ENCODE measurements around the gene DLG2. TPM values are rescaled to one million over a fixed set of nuclear protein-coding genes. Genes with fewer than 3 reads are reported as not detected.

DLG2 gene
- polyA plus RNA-seq, 6 donors from 2014 or later = 0.93 to 2.4 (median 1.3) TPM

- no peak overlapping the region for H3K27ac Mint-ChIP-seq
- DNase-seq (no peak), ATAC-seq (ENCODE audit: low read depth in 2 of 2) (no peak)
- no peaks in the 10 kb centered on the region for H3K4me1 Mint-ChIP-seq
- H3K9me3 Mint-ChIP-seq = peaks cover 0 to 6% (median 4%) of the 10 kb centered on the region in 7 donors
- H3K36me3 Mint-ChIP-seq = no peaks in the 10 kb centered on the region
- no peak overlapping the region for H3K4me3 Mint-ChIP-seq
- no peaks in the 10 kb centered on the region for H3K27me3 Mint-ChIP-seq
Measured at GRCh38 chr11:84837402-84838069, 789.6 kb downstream of the DLG2 start.

DNA sequence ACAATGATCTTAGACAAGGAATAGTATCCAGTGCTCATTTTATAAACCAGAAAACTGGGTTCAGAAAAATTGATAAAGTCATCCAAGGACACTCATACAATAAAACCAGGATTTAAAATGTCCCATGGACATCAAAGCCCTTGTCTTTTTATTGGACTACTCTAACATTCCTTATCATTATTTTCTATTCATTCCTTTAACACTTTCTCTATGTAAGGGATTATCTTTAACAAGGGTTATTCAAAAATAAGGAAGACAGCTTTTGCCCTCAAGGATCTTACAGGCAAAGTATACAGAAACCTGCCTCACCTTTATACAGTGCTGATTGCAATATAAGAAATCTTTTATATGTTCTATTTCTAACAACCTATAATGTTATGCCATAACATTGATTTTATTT lies 790.8 kb downstream of the DLG2 start:
- Mint-ChIP-seq H3K4me1 (no peaks in the 10 kb centered on the region), H3K9me3 (peaks cover 0 to 6% (median 4%) of the 10 kb centered on the region in 7 donors), H3K36me3 (no peaks in the 10 kb centered on the region), H3K27ac (no peak overlapping the region), H3K27me3 (no peaks in the 10 kb centered on the region), H3K4me3 (no peak overlapping the region)
- DNase-seq (no peak), ATAC-seq (ENCODE audit: low read depth in 2 of 2) (no peak)

- ATAC-seq (ENCODE audit: low read depth in 2 of 2) (no peak), DNase-seq (no peak)
- Mint-ChIP-seq H3K9me3 (peaks cover 0 to 4% (median 0%) of the 10 kb centered on the region in 7 donors), H3K36me3 (no peaks in the 10 kb centered on the region), H3K4me1 (no peaks in the 10 kb centered on the region), H3K27ac (no peak overlapping the region), H3K4me3 (no peak overlapping the region), H3K27me3 (no peaks in the 10 kb centered on the region)
Measured at GRCh38 chr11:84833488-84834088, 793.6 kb downstream of the DLG2 start.

- Mint-ChIP-seq H3K27me3 (no peaks in the 10 kb centered on the region), H3K9me3 (peaks cover 0 to 4% (median 0%) of the 10 kb centered on the region in 7 donors), H3K27ac (no peak overlapping the region), H3K4me1 (no peaks in the 10 kb centered on the region), H3K36me3 (no peaks in the 10 kb centered on the region), H3K4me3 (no peak overlapping the region)
- DNase-seq (no peak), ATAC-seq (ENCODE audit: low read depth in 2 of 2) (no peak)
Measured at GRCh38 chr11:84830372-84830771, 796.8 kb downstream of the DLG2 start.

DNA sequence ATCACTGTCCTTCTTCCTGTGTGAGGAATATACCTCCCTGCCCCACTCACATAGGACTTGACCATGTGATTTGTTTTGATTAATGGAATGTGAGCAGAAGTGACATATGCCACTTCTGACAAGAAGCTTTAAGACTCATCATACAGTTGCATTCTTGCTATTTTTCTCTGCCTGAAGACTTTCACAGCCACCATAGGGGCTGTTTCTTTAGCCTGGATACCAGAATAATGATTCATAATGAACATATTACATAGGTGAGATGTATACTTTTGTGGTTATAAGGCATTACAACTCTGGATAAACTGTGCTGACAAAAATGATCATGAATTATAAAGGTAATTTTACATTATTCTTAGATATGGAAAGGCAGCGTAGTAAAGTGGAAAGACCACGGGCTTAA lies 798.0 kb downstream of the DLG2 start:
- no peak for ATAC-seq (ENCODE audit: low read depth in 2 of 2)
- H3K27ac Mint-ChIP-seq = no peak overlapping the region
- no peaks in the 10 kb centered on the region for H3K27me3 Mint-ChIP-seq
- H3K4me1 Mint-ChIP-seq = no peaks in the 10 kb centered on the region
- no peak for DNase-seq
- H3K36me3 Mint-ChIP-seq = no peaks in the 10 kb centered on the region
- H3K9me3 Mint-ChIP-seq = peaks cover 0 to 4% (median 0%) of the 10 kb centered on the region in 7 donors
- H3K4me3 Mint-ChIP-seq = no peak overlapping the region

DNA sequence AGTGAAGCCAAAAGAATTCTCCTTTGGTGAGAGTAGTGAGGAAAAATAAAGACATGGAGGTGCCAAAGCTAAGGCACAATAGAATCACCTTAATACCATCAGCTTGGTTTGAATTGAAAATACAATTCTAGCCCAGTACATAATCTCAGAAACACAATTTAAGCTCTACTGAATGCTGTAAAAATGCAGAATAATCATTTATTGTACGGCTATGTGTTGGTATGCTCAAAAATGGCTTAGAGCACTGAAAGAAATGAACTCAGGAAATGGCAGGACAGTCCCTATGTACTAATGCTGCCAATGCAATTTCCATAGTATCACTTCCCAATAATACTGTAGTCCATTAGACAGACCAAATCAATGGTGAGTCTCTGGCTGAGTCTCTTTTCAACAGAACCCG lies 798.5 kb downstream of the DLG2 start:
- H3K9me3 Mint-ChIP-seq = peaks cover 0 to 4% (median 0%) of the 10 kb centered on the region in 7 donors
- no peaks in the 10 kb centered on the region for H3K27me3 Mint-ChIP-seq
- no peaks in the 10 kb centered on the region for H3K36me3 Mint-ChIP-seq
- DNase-seq (no peak), ATAC-seq (ENCODE audit: low read depth in 2 of 2) (no peak)
- no peak overlapping the region for H3K27ac Mint-ChIP-seq
- no peak overlapping the region for H3K4me3 Mint-ChIP-seq
- no peaks in the 10 kb centered on the region for H3K4me1 Mint-ChIP-seq

DNA sequence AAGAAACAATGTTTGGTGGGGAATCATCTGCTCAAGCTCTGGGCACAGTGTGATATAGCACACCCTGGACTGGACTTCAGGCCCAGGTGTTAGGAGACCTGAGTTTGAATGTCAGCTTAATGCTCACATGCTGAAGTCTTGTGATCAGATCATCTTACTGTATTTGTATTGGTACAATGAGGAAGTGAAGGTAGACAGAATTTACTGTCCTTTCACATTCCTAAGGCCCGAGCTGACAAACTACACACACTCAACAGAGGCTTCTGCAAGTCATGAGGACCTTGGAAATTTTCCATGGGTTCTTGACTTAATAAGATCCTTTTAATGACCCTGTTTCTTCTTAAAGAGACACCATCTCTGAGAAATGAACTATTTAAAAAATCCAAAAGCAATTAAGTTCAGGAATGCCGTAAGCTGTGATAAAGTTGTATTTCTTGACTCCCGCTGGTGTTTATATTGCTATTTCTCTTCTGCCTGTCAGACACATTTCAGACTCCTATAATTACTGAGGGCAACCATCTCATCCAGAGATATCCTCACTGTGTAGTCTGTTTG lies 802.0 kb downstream of the DLG2 start:
- H3K9me3 Mint-ChIP-seq = peaks cover 0 to 2% (median 0%) of the 10 kb centered on the region in 7 donors
- H3K36me3 Mint-ChIP-seq = no peaks in the 10 kb centered on the region
- no peak overlapping the region for H3K27ac Mint-ChIP-seq
- no peaks in the 10 kb centered on the region for H3K4me1 Mint-ChIP-seq
- ATAC-seq (ENCODE audit: low read depth in 2 of 2) = no peak
- no peak for DNase-seq
- H3K4me3 Mint-ChIP-seq = no peak overlapping the region
- H3K27me3 Mint-ChIP-seq = no peaks in the 10 kb centered on the region

GRCh38 chr11:84824624-84825023 lies 802.5 kb downstream of the DLG2 start:
- Mint-ChIP-seq H3K4me1 (no peaks in the 10 kb centered on the region), H3K27ac (no peak overlapping the region), H3K27me3 (no peaks in the 10 kb centered on the region), H3K9me3 (peaks cover 0 to 2% (median 0%) of the 10 kb centered on the region in 7 donors), H3K36me3 (no peaks in the 10 kb centered on the region), H3K4me3 (no peak overlapping the region)
- ATAC-seq (ENCODE audit: low read depth in 2 of 2) (no peak), DNase-seq (no peak)

GRCh38 chr11:84819537-84819936 lies 807.6 kb downstream of the DLG2 start:
- Mint-ChIP-seq H3K27ac (no peak overlapping the region), H3K36me3 (no peaks in the 10 kb centered on the region), H3K4me3 (no peak overlapping the region), H3K9me3 (peaks cover 0 to 4% (median 0%) of the 10 kb centered on the region in 7 donors), H3K4me1 (no peaks in the 10 kb centered on the region), H3K27me3 (no peaks in the 10 kb centered on the region)
- DNase-seq = no peak
- ATAC-seq (ENCODE audit: low read depth in 2 of 2) = no peak

- no peak overlapping the region for H3K27ac Mint-ChIP-seq
- H3K9me3 Mint-ChIP-seq = peaks cover 0 to 4% (median 0%) of the 10 kb centered on the region in 7 donors
- DNase-seq = no peak
- H3K4me3 Mint-ChIP-seq = no peak overlapping the region
- no peaks in the 10 kb centered on the region for H3K36me3 Mint-ChIP-seq
- no peak for ATAC-seq (ENCODE audit: low read depth in 2 of 2)
- no peaks in the 10 kb centered on the region for H3K27me3 Mint-ChIP-seq
- H3K4me1 Mint-ChIP-seq = no peaks in the 10 kb centered on the region
Measured at GRCh38 chr11:84819128-84819527, 808.0 kb downstream of the DLG2 start.

GRCh38 chr11:84817998-84818397 lies 809.1 kb downstream of the DLG2 start:
- peaks cover 0 to 4% (median 0%) of the 10 kb centered on the region in 7 donors for H3K9me3 Mint-ChIP-seq
- no peak for ATAC-seq (ENCODE audit: low read depth in 2 of 2)
- H3K27me3 Mint-ChIP-seq = no peaks in the 10 kb centered on the region

DNA sequence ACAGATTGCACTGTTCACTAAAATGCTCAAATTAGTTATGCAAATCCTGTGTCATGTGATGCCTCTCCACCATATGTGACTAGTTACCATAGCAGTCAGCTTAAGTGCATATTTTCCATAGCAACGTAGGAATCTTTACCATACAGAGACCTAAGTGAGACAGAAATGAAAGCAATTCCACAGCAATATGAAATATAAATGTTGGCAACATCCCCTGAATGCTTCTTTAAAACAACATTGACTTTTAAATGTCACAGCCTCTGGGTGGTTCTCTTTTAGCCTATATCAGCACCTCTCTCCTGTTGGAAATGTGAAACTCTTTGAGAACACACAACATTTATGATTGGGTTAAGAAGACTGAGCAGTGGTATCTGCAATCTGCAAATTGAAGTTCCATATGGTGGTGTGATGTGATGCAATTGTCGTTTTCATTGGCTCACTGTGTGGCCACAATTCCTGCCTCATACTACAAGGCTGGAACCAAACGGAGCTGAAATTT lies 814.6 kb downstream of the DLG2 start:
- no peak for ATAC-seq (ENCODE audit: low read depth in 2 of 2)
- Mint-ChIP-seq H3K27ac (no peak overlapping the region), H3K27me3 (no peaks in the 10 kb centered on the region), H3K9me3 (peaks cover 0 to 6% (median 0%) of the 10 kb centered on the region in 7 donors), H3K4me3 (no peak overlapping the region), H3K4me1 (no peaks in the 10 kb centered on the region), H3K36me3 (no peaks in the 10 kb centered on the region)
- no peak for DNase-seq

More at GRCh38 chr11:84817998-84818397, 809.1 kb downstream of the DLG2 start:
- Mint-ChIP-seq H3K4me1 (no peaks in the 10 kb centered on the region), H3K36me3 (no peaks in the 10 kb centered on the region), H3K27ac (no peak overlapping the region), H3K4me3 (no peak overlapping the region)
- no peak for DNase-seq

DNA sequence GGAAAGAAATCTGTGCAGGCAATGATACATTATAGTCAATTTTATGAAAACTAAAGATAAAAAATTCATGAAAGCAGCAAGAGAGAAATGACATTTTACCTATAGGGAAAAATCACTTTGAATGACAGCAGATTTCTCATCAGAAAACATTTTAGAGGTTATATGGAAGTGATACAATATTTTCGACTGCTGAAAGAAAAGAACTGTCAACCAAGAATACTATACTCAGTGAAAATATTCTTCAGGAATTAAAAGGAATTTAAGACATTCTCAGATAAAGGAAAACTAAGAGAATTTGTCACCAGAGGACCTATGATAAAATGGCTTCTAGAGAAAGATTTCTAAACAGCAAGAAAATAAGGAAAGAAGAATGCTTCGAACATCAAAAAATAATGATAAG lies 820.8 kb downstream of the DLG2 start:
- Mint-ChIP-seq H3K4me1 (no peaks in the 10 kb centered on the region), H3K9me3 (peaks cover 4 to 34% (median 15%) of the 10 kb centered on the region in 7 donors)
- ATAC-seq (ENCODE audit: low read depth in 2 of 2) = no peak

GRCh38 chr11:84804041-84804440 lies 823.1 kb downstream of the DLG2 start:
- H3K4me1 Mint-ChIP-seq = no peaks in the 10 kb centered on the region
- ATAC-seq (ENCODE audit: low read depth in 2 of 2) = no peak
- no peak for DNase-seq
- H3K9me3 Mint-ChIP-seq = peaks cover 4 to 34% (median 15%) of the 10 kb centered on the region in 7 donors
- H3K36me3 Mint-ChIP-seq = peaks cover 0 to 8% of the 10 kb centered on the region in 2 donors
- H3K4me3 Mint-ChIP-seq = no peak overlapping the region
- H3K27ac Mint-ChIP-seq = no peak overlapping the region
- H3K27me3 Mint-ChIP-seq = no peaks in the 10 kb centered on the region

More for the DNA sequence above, 820.8 kb downstream of the DLG2 start:
- peaks cover 0 to 8% of the 10 kb centered on the region in 2 donors for H3K36me3 Mint-ChIP-seq
- H3K4me3 Mint-ChIP-seq = no peak overlapping the region
- H3K27me3 Mint-ChIP-seq = no peaks in the 10 kb centered on the region
- no peak for DNase-seq
- H3K27ac Mint-ChIP-seq = no peak overlapping the region
